Measurements from ENCODE around the gene GSTM2. TPM values are rescaled to one million over a fixed set of nuclear protein-coding genes. Genes with fewer than 3 reads are reported as not detected.
"Not testable (repeated sequence)": the region's sequence is repeated elsewhere in the genome, so short reads cannot be mapped to it uniquely, and the experiment has no call there.

The GSTM2 gene
- total RNA-seq, 1 experiment from 2014 or later = 2.5 TPM

DNA sequence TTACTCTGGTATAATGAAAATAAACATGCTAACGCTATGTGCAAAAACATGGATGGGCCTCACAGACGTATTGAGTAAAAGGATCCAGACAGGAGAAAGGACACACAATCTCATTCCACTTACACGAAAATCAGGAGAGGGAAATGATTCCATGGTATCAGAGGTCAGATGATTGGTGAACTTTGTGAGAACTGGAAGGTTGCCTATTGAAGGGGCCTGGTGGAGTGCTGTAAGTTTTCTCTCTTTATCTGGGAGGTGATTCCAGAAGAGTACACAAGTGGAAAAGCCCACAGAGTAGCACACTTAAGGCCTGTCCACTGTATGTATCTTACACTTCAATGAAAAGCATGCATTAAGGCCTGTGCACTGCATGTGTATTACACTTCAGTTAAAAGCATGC, 9.6 kb downstream of the GSTM2 start:
- no peaks in the 10 kb centered on the region for H3K27me3 Mint-ChIP-seq (ENCODE audit: unreplicated experiment)
- no peak overlapping the region for H3K4me3 Mint-ChIP-seq (ENCODE audit: low read depth, unreplicated experiment)
- no peaks in the 10 kb centered on the region for H3K4me1 Mint-ChIP-seq (ENCODE audit: low read depth, unreplicated experiment)
- TF ChIP-seq, protein P1, sequence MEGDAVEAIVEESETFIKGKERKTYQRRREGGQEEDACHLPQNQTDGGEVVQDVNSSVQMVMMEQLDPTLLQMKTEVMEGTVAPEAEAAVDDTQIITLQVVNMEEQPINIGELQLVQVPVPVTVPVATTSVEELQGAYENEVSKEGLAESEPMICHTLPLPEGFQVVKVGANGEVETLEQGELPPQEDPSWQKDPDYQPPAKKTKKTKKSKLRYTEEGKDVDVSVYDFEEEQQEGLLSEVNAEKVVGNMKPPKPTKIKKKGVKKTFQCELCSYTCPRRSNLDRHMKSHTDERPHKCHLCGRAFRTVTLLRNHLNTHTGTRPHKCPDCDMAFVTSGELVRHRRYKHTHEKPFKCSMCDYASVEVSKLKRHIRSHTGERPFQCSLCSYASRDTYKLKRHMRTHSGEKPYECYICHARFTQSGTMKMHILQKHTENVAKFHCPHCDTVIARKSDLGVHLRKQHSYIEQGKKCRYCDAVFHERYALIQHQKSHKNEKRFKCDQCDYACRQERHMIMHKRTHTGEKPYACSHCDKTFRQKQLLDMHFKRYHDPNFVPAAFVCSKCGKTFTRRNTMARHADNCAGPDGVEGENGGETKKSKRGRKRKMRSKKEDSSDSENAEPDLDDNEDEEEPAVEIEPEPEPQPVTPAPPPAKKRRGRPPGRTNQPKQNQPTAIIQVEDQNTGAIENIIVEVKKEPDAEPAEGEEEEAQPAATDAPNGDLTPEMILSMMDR (IDR thresholded peaks at IDR 0.05; ENCODE audit: unreplicated experiment) = no peak
- BruUV-seq (replicated peaks) = no TSS peak
- H3K9me3 Mint-ChIP-seq (ENCODE audit: low read depth, unreplicated experiment) = no peaks in the 10 kb centered on the region
- DNase-seq = no peak
- CTCF ChIA-PET = no interaction called here
- no peaks in the 10 kb centered on the region for H3K36me3 Mint-ChIP-seq (ENCODE audit: insufficient read depth, unreplicated experiment)
- no peak overlapping the region for H3K27ac Mint-ChIP-seq (ENCODE audit: unreplicated experiment)
- intact Hi-C loops (cut with micrococcal nuclease; ENCODE audit: unreplicated experiment) = no loop called here

DNA sequence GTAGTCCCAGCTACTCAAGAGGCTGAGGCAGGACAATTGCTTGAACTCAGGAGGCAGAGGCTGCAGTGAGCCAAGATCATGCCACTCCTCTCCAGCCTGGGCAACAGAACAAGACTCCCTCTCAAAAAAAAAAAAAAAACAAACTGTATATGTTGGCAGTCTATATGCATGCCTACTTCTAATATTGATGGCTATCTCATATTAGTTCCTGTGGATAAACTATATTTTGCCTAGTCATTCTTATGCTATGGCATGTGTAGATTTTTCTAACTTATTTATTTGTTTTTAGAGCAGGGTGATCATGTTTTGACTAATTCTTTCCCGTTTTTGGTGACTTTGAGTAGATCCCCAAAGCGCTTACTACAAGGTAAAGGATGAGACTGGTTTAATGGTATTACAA, 10.8 kb downstream of the GSTM2 start:
- H3K27ac Mint-ChIP-seq (ENCODE audit: unreplicated experiment); H3K4me3 Mint-ChIP-seq (ENCODE audit: low read depth, unreplicated experiment); intact Hi-C loops (cut with micrococcal nuclease; ENCODE audit: unreplicated experiment); DNase-seq; H3K36me3 Mint-ChIP-seq (ENCODE audit: insufficient read depth, unreplicated experiment); H3K27me3 Mint-ChIP-seq (ENCODE audit: unreplicated experiment); BruUV-seq (replicated peaks); H3K4me1 Mint-ChIP-seq (ENCODE audit: low read depth, unreplicated experiment); H3K9me3 Mint-ChIP-seq (ENCODE audit: low read depth, unreplicated experiment): not testable (repeated sequence)
- CTCF ChIA-PET = interaction anchor here (0.7 kb wide), 1 partner anchor 10 kb away, joined by 4 read pairs; no protein-coding TSS in a partner anchor

DNA sequence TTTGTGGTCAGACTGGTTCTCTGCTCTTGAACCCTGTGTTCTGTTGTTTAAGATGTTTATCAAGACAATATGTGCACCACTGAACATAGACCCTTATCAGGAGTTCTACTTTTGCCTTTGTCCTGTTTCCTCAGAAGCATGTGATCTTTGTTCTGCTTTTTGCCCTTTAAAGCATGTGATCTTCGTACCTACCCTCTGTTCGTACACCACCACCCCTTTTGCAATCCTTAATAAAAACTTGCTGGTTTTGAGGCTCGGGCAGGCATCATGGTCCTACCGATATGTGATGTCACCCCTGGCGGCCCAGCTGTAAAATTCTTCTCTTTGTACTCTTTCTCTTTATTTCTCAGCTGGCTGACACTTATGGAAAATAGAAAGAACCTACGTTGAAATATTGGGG, 16.9 kb downstream of the GSTM2 start:
- H3K9me3 Mint-ChIP-seq (ENCODE audit: low read depth, unreplicated experiment); CTCF ChIA-PET; H3K4me1 Mint-ChIP-seq (ENCODE audit: low read depth, unreplicated experiment); H3K27me3 Mint-ChIP-seq (ENCODE audit: unreplicated experiment); BruUV-seq (replicated peaks); intact Hi-C loops (cut with micrococcal nuclease; ENCODE audit: unreplicated experiment); DNase-seq; H3K36me3 Mint-ChIP-seq (ENCODE audit: insufficient read depth, unreplicated experiment); H3K4me3 Mint-ChIP-seq (ENCODE audit: low read depth, unreplicated experiment): not testable (repeated sequence)
- H3K27ac Mint-ChIP-seq (ENCODE audit: unreplicated experiment) = peak overlapping the region; percentile 8

DNA sequence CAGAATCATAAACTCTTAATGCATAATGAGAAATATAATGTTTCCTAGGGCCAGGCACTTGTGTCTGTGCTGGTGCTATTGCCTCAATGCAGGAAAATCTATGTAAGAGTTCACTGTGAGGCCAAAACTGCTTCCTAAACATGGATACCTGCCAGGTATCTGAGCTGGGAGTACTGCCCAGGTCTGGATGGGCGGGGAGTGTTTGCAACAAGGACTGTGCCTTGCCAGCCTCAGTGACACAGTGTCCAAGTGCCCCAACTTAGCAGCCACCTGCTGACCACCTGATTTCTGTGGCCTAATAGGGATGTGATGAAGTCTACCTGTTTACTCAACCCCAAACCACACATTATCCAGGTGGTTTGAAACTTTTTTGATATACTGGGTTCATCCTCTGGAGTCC, 17.5 kb downstream of the GSTM2 start:
- CTCF ChIA-PET = interaction anchor here (0.7 kb wide), 3 partner anchors 45 to 361 kb away, joined by 3 to 4 read pairs (median 3); no protein-coding TSS in a partner anchor
- not testable (repeated sequence) for H3K27me3 Mint-ChIP-seq (ENCODE audit: unreplicated experiment)

DNA sequence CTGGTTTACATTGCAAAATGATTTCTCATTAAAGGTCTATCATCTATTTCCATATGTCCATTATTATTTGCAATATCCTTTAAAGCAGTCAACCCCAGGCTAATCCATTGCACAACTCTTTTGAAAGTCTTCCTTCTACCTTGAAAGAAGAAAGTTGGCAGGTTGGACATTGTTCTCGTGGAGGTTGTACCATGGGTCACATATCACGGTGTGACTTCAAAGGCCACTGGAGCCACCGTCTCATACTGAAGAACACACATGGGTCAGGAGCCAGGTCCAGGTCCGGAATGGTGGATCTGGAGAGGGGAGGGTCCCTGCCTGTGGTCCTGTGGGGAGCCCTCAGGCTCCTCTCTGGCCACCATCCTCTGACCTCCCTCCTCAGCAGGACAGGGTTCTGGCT, 18.0 kb downstream of the GSTM2 start:
- H3K9me3 Mint-ChIP-seq (ENCODE audit: low read depth, unreplicated experiment); intact Hi-C loops (cut with micrococcal nuclease; ENCODE audit: unreplicated experiment); H3K4me3 Mint-ChIP-seq (ENCODE audit: low read depth, unreplicated experiment): not testable (repeated sequence)

More for the DNA sequence above, 17.5 kb downstream of the GSTM2 start:
- H3K27ac Mint-ChIP-seq (ENCODE audit: unreplicated experiment); H3K9me3 Mint-ChIP-seq (ENCODE audit: low read depth, unreplicated experiment); H3K4me3 Mint-ChIP-seq (ENCODE audit: low read depth, unreplicated experiment); intact Hi-C loops (cut with micrococcal nuclease; ENCODE audit: unreplicated experiment); H3K4me1 Mint-ChIP-seq (ENCODE audit: low read depth, unreplicated experiment); H3K36me3 Mint-ChIP-seq (ENCODE audit: insufficient read depth, unreplicated experiment); BruUV-seq (replicated peaks): not testable (repeated sequence)
- peak; percentile 51 for DNase-seq

DNA sequence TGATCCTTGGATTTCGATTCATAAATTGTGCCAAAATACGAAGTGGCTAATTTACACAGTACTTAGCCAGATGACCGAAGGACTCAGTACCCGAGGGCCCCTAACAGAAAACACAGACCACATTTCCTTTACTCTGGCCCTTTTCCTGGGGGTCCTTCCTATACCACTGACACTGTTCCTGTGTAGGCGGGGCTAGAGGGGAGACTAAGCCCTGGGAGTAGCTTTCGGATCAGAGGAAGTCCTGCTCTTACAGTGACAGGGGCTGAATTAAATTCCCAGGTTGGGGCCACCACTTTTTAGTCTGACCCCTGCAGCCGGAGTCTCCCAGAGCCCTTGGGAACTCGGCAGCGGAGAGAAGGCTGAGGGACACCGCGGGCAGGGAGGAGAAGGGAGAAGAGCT, 19.3 kb downstream of the GSTM2 start:
- BruUV-seq (replicated peaks); DNase-seq; intact Hi-C loops (cut with micrococcal nuclease; ENCODE audit: unreplicated experiment); H3K27ac Mint-ChIP-seq (ENCODE audit: unreplicated experiment); H3K4me1 Mint-ChIP-seq (ENCODE audit: low read depth, unreplicated experiment); H3K36me3 Mint-ChIP-seq (ENCODE audit: insufficient read depth, unreplicated experiment); H3K27me3 Mint-ChIP-seq (ENCODE audit: unreplicated experiment); H3K9me3 Mint-ChIP-seq (ENCODE audit: low read depth, unreplicated experiment); CTCF ChIA-PET: not testable (repeated sequence)
- peak overlapping the region; percentile 66 for H3K4me3 Mint-ChIP-seq (ENCODE audit: low read depth, unreplicated experiment)

More for the DNA sequence above, 18.0 kb downstream of the GSTM2 start:
- not testable (repeated sequence) for DNase-seq; H3K27me3 Mint-ChIP-seq (ENCODE audit: unreplicated experiment); H3K4me1 Mint-ChIP-seq (ENCODE audit: low read depth, unreplicated experiment); BruUV-seq (replicated peaks); H3K27ac Mint-ChIP-seq (ENCODE audit: unreplicated experiment); H3K36me3 Mint-ChIP-seq (ENCODE audit: insufficient read depth, unreplicated experiment)
- CTCF ChIA-PET = interaction anchor here (0.7 kb wide), 2 partner anchors 46 kb away, joined by 3 to 4 read pairs; no protein-coding TSS in a partner anchor

All from Calu3 (cell line).